ENCODE results near the gene SEPTIN5.

Gene SEPTIN5

GRCh38 chr22:19719488-19720021 is 5.3 kb downstream of the SEPTIN5 start:
- no peak for TF ChIP-seq CTCF (IDR thresholded peaks at IDR 0.05; ENCODE audit: borderline replicate concordance, insufficient read depth, low read depth, low read length)
- no peak overlapping the region for H3K4me3 ChIP-seq (ENCODE audit: low read depth, low read length)

GRCh38 chr22:19720150-19720827 is 6.0 kb downstream of the SEPTIN5 start:
- H3K4me3 ChIP-seq (ENCODE audit: low read depth, low read length): no peak overlapping the region
- TF ChIP-seq CTCF (IDR thresholded peaks at IDR 0.05; ENCODE audit: borderline replicate concordance, insufficient read depth, low read depth, low read length): no peak

- H3K4me3 ChIP-seq (ENCODE audit: low read depth, low read length): no peak overlapping the region
- no peak for TF ChIP-seq CTCF (IDR thresholded peaks at IDR 0.05; ENCODE audit: borderline replicate concordance, insufficient read depth, low read depth, low read length)
Measured at GRCh38 chr22:19720999-19721329, 6.7 kb downstream of the SEPTIN5 start.

- no peak overlapping the region for H3K4me3 ChIP-seq (ENCODE audit: low read depth, low read length)
- no peak for TF ChIP-seq CTCF (IDR thresholded peaks at IDR 0.05; ENCODE audit: borderline replicate concordance, insufficient read depth, low read depth, low read length)
Measured at GRCh38 chr22:19721330-19722177, 7.3 kb downstream of the SEPTIN5 start.

- no peak for TF ChIP-seq CTCF (IDR thresholded peaks at IDR 0.05; ENCODE audit: borderline replicate concordance, insufficient read depth, low read depth, low read length)
- no peak overlapping the region for H3K4me3 ChIP-seq (ENCODE audit: low read depth, low read length)
Measured at GRCh38 chr22:19722178-19722981, 8.1 kb downstream of the SEPTIN5 start.

- TF ChIP-seq CTCF (IDR thresholded peaks at IDR 0.05; ENCODE audit: borderline replicate concordance, insufficient read depth, low read depth, low read length): no peak
- H3K4me3 ChIP-seq (ENCODE audit: low read depth, low read length): no peak overlapping the region
Measured at GRCh38 chr22:19722982-19723231, 8.6 kb downstream of the SEPTIN5 start.
